SW480 (cell line): ENCODE data around the gene RASSF7.
"Not testable (repeated sequence)": the region's sequence is repeated elsewhere in the genome, so short reads cannot be mapped to it uniquely, and the experiment has no call there.

Experiments
- DNase-seq: peaks from one replicate; pipeline ENCODE4 v3.0.0-alpha.2; 2016; ENCODE audit warnings: low spot score

The RASSF7 gene

DNA sequence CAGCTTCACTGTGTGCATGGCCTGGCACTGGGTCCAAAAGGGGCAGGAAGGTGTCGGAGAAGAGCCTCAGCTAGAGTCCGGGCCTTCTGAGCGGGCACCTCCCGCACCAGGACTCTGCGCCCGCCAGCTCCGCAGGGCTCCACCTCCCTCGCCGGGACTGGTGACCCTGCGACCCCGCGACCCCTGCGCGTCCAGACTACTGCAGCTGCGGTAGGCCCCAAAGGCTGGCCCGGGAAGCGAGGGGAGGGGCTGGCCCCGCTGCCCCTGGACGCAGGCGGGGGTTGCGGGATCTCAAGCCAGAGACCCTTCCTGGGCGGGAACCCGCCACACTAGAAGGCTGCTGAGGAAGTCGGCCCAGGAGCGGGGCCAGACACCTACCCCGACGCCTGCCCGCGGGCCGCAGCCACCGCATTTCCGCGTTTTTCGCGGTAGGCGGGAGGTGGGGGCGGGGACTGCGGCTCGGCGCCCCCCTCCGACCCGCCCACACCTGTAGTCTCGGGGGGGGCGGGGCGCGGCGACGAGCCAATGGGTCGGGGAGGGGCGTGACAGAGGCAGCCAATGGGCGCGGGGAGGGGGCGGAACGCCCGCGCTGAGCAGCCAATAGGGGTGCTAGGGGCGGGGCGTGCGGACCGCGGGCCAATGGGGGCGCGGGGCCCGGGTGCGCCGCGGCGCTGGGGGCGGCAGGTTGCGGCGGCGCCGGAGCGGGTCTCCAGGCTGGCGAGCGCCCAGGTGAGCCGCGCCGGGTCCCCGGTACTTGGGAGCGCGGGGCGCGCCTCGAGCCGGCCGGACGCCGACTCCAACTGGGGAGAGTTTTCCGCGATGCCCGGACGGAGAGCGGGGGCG, at the start of gene RASSF7, which contains the start of gene LMNTD2:
Gene RASSF7, plus strand, starts transcription at position 666 of the 843 bp plus-strand sequence. CDS start 799 bp downstream, outside the sequence.
Gene LMNTD2, minus strand, starts transcription at position 434 of the 843 bp plus-strand sequence. Its CDS starts 22 bp downstream, at position 412.
- peak; percentile 86 for DNase-seq

DNA sequence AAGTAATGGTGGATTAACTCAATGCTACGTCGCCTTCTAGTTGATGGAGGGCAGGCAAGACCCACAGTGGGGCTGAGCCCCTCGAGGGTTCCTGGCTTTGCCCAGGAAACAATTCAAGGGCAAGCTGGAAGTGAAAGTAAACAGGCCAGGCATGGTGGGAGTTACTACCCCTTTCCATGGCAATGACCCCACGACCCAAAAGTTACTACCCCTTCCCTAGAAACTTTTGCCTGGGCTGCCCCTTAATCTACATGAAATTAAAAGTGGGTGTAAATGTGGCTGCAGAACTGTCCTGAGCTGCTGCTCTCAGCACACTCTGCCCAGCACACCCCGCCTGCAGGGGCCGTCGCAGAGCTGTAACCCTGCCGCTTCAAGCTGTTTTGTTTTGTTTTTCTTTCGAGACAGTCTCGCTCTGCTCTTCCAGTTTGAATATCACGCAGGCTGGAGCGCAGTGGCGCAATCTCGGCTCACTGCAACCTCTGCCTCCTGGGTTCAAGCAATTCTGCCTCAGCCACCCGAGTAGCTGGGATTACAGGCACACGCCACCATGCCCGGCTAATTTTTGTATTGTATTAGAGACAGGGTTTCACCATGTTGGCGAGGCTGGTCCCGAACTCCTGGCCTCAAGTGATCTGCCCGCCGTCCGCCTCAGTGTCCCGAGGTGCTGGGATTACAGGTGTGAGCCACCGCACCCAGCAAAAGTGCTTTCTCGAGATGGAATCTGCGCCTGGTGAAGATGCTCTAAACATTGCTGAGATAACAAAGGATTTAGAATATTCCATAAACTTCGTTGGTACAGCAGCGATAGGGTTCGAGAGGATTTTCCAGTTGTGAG, 47.8 kb upstream of the RASSF7 start:
- DNase-seq, result no peak

DNA sequence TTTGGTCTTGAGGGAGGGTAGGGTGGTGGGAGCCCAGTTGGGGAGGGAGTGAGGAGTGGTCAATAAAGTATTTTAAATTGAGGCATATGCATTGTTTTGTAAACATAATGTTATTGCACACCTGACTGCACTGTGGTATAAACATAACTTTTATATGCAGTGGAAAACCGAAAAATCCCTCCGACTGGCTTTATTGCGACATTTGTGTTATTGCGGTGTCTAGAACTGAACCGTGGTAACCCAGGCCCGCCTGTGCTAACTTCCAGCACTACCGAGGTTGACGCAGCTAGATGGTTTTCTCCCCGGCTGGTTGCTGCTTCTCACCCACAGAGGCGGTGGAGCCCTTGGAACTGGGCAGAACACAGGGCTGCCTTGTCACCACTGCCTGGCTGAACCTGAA, 46.2 kb upstream of the RASSF7 start:
- no peak for DNase-seq

DNA sequence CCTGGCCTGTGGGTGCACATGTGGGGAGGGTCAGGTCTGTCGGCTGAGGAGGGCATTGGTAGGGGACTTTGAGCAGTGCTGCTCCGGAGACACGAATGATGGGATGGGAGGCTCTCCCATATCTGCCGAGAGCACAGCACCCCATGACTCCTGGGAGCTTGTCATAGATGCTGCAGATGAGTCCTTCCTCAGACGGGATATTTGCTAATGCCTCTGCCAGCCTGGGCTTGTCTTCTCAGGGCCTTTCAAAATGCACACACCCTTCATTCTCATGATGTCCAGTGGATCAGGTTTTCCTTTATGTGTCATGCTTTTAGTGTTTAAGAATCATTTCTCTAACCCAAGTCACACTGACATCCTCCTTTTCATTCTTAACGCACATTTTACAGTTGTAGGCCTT, 45.6 kb upstream of the RASSF7 start:
- no peak for DNase-seq

- no peak for DNase-seq
Observed at GRCh38 chr11:516400-516799, 44.4 kb upstream of the RASSF7 start.

DNA sequence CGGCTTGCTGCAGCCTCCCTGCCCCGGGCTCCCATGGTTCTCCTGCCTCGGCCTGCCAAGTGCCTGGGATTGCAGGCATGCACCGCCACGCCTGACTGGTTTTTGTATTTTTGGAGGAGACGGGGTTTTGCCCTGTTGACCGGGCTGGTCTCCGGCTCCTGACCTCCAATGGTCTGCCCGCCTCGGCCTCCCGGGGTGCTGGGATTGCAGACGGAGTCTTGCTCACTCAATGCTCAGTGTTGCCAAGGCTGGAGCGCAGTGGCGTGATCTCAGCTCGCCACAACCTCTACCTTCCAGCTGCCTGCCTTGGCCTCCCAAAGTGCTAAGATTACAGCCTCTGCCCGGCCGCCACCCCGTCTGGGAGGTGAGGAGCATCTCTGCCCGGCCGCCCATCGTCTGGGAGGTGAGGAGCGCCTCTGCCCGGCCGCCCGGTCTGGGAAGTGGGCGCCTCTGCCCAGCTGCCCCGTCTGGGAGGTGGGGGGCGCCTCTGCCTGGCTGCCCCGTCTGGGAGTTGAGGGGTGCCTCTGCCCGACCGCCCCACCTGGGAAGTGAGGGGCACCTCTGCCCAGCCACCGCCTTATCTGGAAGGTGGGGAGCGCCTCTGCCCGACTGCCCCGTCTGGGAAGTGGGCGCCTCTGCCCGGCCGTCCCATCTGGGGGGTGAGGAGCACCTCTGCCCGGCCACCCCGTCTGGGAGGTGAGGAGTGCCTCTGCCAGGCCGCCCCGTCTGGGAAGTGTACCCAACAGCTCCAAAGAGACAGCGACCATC, 43.7 kb upstream of the RASSF7 start:
- not testable (repeated sequence) for DNase-seq

DNA sequence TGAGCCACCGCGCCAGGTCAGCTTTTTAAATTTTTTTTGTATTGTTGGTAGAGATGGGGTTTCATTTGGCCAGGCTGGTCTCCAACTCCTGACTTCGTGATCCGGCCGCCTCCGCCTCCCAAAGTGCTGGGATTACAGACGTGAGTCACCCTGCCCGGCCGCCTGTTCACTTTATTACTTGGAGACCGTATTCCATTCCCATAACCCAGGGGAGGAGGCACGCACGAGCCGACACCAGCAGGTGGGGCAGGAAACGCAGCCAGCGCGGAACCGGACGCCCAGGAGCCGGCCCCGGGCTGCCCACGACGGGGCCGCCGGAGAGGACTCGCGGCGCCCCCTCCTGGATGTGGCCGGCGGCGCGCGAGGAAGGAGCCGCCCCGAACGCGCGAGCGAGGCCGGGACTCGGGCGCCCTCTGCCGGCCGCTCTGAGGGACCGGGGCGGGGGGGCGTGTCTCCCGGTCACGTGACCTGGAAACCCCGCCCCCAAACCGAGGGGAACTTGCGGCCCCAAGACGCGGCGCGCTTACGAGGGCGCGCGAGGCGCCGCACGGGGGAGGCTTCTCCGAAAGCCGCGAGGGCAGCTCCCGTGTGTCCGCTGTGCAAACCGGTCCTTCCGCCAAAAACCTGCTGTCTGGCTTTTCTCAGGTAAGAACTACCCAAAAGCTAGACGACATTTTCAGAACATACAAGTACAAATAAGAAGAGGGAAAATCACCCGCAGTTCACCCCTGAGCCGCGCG, 42.1 kb upstream of the RASSF7 start:
- DNase-seq, result peak; percentile 93

- no peak for DNase-seq
Observed at GRCh38 chr11:520428-521176, 40.2 kb upstream of the RASSF7 start.

- DNase-seq, result no peak
Observed at GRCh38 chr11:521177-521688, 39.5 kb upstream of the RASSF7 start.

DNA sequence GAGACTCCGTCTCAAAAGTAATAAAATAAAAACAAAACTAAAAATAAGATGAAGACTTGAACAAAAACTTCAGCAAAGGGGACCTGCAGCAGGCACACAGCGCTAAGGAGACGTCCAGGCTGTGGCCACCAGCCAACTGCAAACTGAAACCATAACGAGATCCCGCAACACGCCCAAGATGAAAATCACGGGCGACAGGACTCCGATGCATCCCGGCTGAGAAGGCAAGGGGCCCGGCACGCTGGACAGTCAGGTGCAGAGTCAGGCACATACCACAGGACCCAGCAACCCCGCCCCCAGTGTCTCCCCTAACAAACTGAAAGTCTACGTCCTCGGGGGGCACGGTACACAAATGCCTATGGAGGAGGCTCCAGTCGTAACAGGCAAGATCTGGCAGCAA, 34.6 kb upstream of the RASSF7 start:
- DNase-seq, result no peak

DNA sequence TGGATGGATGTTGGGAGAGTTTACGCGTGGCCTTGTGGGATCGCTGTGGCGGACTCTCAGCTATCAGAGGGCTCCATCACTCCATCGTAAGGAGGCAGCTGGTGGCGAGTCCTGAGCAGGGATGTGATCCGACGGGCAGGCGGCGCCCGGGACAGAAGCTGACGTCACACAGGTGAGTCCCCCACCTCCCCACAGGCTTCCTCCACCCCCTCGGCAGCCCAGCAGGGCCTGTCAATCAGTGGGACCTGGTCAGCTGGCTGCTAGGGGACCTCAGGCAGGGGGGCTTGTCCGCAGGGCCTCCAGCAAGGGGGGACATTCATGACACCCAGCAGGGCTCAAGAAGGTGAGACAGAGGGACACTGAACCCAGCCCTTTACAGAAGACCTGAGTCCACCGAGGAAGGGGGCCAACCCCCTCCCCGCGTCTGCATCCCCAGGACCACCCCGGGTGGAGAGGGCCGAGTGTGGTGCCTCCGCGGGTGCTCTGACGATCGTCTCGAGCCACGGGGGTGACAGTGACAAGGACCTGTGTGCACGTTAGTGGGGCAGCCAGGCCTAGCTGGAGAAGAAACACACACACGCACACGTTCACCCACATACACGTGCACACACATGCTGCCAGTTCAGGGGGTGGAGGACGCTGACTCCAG, 32.5 kb upstream of the RASSF7 start:
- DNase-seq, result no peak

GRCh38 chr11:528815-529727, 31.7 kb upstream of the RASSF7 start:
- DNase-seq, result no peak

DNA sequence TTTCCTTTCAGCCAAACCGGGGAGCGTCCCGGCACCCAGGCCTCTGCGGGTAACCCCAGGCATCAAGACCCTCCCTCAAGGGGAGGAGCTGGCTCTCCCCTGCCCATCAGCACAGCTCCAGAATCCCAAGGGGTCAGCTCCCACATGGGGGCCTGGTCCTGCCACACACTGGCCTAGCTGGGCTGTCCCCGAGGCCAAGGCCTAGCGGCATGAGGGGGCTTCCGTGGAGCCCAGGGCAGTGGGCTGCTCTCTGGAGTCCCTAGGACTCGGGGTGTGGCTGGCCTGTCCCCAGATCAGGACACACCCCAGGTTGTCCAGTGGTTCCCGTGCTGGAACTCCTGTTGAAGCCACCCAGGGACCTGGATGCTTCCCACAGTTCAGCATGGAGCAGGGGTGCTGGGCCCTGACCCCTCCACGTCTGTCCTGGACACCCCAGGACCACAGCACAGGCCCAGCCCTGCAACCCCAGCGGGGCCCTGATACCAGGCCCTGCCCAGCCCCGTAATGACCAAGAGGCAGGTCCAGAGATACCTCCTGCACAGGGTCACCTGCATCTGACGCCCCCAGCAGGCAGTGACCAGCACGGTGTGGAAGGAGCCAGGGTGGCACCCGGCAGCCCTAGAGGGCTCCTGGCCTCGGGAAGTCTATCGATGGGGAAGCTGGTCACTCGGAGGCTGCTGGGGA, 30.9 kb upstream of the RASSF7 start:
- DNase-seq, result no peak

GRCh38 chr11:530960-531831, 29.6 kb upstream of the RASSF7 start:
- no peak for DNase-seq

DNA sequence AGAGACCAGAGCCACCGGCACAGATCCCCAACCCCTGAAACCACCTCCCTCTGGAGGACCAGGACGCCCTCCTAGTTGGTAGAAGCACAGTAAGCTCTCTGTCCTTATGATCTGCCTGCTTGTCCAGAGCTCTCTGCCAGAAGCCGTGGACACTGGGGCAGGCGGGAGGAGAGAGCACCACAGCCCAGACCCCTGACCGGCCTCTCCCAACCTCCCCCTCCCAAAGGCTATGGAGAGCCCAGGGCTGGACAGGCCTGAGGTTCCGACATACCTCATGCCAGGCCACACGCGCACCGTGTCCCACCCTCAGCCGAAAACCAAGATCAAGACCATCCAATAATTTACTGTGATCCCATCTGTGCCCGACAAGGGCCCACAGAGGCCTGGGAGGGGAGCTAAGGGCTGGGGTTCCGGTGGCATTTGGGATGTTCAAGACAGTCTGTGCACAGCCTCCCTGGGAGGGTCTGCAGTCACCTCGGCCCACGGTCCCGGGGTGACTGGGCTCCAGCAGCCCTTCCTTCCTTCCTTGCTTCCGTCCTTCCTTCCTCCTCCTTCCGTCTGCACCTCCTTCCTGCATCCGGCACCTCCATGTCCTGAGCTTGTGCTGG, 28.7 kb upstream of the RASSF7 start:
- no peak for DNase-seq

DNA sequence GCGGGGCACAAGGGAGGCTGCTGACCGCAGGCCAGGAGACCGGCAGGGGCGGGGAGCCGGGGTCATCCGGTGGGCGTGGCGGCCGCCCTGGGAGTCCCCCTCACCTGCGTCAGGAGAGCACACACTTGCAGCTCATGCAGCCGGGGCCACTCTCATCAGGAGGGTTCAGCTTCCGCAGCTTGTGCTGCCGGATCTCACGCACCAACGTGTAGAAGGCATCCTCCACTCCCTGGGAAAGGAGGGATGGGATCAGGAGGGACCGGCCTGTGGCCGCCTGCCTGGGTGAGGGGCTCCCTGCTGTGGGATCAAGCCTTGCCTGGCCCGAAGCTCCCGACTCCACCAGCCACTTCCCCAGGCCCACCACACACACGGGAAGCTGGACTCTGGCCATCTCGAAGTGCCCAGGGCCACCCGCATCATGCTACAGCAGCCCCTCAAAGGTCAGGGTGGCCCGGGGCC, 28.2 kb upstream of the RASSF7 start:
- DNase-seq, result peak; percentile 69
